T-helper 17 cell (primary cell): ENCODE data around the gene FILIP1L. TPM values are rescaled to one million over a fixed set of nuclear protein-coding genes. Genes with fewer than 3 reads are reported as not detected.

Experiments used
- ATAC-seq: fragments of 150-1000 bp; cut with Tn5 transposase; 2 replicates; pipeline ENCODE4 v1.10.0; 2021; ENCODE audit warnings: mild to moderate bottlenecking, moderate library complexity
- DNase-seq, 3 donors: peaks; one replicate each; pipeline versions ENCODE4 v3.0.0 to v3.0.0-alpha.2; 2020 to 2021
- H3K9me3 ChIP-seq: one replicate; pipeline ENCODE4 v1.7.0; 2013; ENCODE audit warnings: low read length, mild to moderate bottlenecking; ENCODE audit not compliant: control insufficient read depth, poor library complexity, severe bottlenecking
- H3K27ac Mint-ChIP-seq: one replicate; pipeline ENCODE4 v1.8.0; 2022; ENCODE audit warnings: mild to moderate bottlenecking, moderate library complexity, mixed read lengths
- H3K27me3 Mint-ChIP-seq: one replicate; pipeline ENCODE4 v1.8.0; 2022; ENCODE audit warnings: mixed read lengths
- H3K36me3 Mint-ChIP-seq: one replicate; pipeline ENCODE4 v1.8.0; 2022; ENCODE audit warnings: low read depth, mixed read lengths
- H3K4me1 Mint-ChIP-seq: one replicate; pipeline ENCODE4 v1.8.0; 2022; ENCODE audit warnings: mild to moderate bottlenecking, mixed read lengths
- H3K4me3 Mint-ChIP-seq: one replicate; pipeline ENCODE4 v1.8.0; 2022; ENCODE audit warnings: mild to moderate bottlenecking, moderate library complexity, mixed read lengths
- total RNA-seq, 4 donors: library from RNA in 2 of 4; stranded (reverse) in 2 of 4; gene quantifications; one replicate each; pipeline ENCODE4 v1.2.3 and lab custom pipeline; 2022 to 2026

Gene FILIP1L
- total RNA-seq, 2 donors from 2014 or later, result 0.82 TPM; not detected in 1

- Mint-ChIP-seq H3K27ac (peak overlapping the region; percentile 45), H3K27me3 (no peaks in the 10 kb centered on the region), H3K36me3 (peaks cover 3% of the 10 kb centered on the region), H3K4me1 (peaks cover 8% of the 10 kb centered on the region), H3K4me3 (no peak overlapping the region)
- ATAC-seq (no peak), DNase-seq (no peak)
- no peaks in the 10 kb centered on the region for H3K9me3 ChIP-seq
Observed at GRCh38 chr3:100086401-100086800, 27.9 kb downstream of the FILIP1L start.

DNA sequence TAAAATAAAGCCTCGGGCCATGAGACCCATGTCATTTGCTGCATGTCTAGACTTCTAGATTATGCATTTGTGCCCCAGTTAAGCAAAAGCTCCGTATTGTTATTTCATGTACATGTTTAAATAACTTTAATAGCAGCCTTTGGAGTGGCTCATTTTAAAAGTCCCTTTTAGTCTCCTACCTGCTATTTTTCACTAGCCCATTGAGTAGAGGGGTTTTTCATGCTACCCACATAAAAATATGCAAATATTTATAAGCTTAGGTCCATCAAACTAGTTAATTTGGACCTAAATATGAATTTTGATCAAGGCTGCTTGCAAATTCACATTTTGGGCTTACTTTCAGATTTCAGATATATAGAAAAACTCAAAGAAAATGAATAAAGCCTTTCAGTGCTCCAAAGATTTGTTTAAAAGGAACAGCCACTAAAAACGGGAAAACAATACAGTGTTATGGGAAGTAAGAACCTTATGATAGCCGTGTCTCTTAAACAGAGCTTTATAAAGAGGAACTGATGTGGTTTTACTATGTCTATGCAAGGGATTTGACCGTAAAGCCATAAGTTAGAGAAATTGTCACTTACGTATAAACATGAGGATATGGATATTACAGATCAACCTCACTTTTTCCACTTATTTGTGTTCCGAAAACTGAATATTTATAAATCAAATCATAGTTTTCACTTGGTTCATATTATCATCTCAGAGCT lies 30.0 kb downstream of the FILIP1L start:
- Mint-ChIP-seq H3K27me3 (no peaks in the 10 kb centered on the region), H3K27ac (no peak overlapping the region), H3K4me3 (no peak overlapping the region), H3K36me3 (peaks cover 3% of the 10 kb centered on the region), H3K4me1 (peaks cover 8% of the 10 kb centered on the region)
- no peaks in the 10 kb centered on the region for H3K9me3 ChIP-seq
- ATAC-seq (no peak), DNase-seq (no peak)

GRCh38 chr3:100083209-100083608 lies 31.1 kb downstream of the FILIP1L start:
- no peak overlapping the region for H3K4me3 Mint-ChIP-seq
- no peaks in the 10 kb centered on the region for H3K36me3 Mint-ChIP-seq
- no peaks in the 10 kb centered on the region for H3K27me3 Mint-ChIP-seq
- H3K27ac Mint-ChIP-seq, result no peak overlapping the region
- H3K4me1 Mint-ChIP-seq, result peaks cover 8% of the 10 kb centered on the region
- ATAC-seq (no peak), DNase-seq (no peak)
- H3K9me3 ChIP-seq, result no peaks in the 10 kb centered on the region

- Mint-ChIP-seq H3K27me3 (no peaks in the 10 kb centered on the region), H3K4me3 (no peak overlapping the region), H3K36me3 (no peaks in the 10 kb centered on the region), H3K27ac (no peak overlapping the region), H3K4me1 (peaks cover 8% of the 10 kb centered on the region)
- ATAC-seq, result no peak
- H3K9me3 ChIP-seq, result no peaks in the 10 kb centered on the region
- DNase-seq, result no peak
Observed at GRCh38 chr3:100082714-100083113, 31.6 kb downstream of the FILIP1L start.

DNA sequence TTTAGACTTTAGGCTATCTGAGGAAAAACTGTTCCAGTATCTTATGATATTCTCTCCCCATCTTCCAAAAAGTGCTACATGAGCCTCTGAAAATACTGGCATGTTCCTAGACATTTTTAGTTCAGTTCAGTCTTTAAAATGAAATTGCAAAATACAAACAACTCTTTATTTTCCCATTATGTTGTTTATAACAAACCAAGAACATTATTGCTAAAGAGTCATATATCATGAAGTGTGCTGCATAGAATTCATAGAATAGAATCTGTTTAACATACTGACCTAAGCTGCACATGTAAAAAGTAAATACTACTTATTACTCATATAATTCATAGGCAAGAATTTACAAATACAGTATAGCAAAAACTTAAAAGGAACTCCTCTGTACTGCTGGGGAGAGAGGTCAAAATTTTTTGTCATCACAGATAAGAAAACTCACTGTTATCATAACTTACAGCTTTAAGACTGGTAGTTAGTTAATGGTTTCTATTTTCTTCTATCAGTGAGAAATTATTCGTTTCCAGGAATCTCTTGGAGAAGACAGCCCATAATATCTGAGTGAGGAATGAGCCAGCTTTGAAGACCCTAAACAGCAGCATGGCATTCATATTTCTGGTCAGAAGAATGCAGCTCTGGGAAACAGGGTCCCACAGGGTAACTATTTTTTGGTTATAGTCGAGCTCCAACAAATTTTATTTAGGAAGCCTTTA lies 32.2 kb downstream of the FILIP1L start:
- no peak for ATAC-seq
- H3K27ac Mint-ChIP-seq, result no peak overlapping the region
- no peaks in the 10 kb centered on the region for H3K27me3 Mint-ChIP-seq
- no peaks in the 10 kb centered on the region for H3K9me3 ChIP-seq
- no peak for DNase-seq
- H3K4me3 Mint-ChIP-seq, result no peak overlapping the region
- H3K36me3 Mint-ChIP-seq, result no peaks in the 10 kb centered on the region
- peaks cover 6% of the 10 kb centered on the region for H3K4me1 Mint-ChIP-seq

- no peak overlapping the region for H3K27ac Mint-ChIP-seq
- no peaks in the 10 kb centered on the region for H3K27me3 Mint-ChIP-seq
- DNase-seq (no peak), ATAC-seq (no peak)
- no peaks in the 10 kb centered on the region for H3K9me3 ChIP-seq
- H3K36me3 Mint-ChIP-seq, result no peaks in the 10 kb centered on the region
- H3K4me3 Mint-ChIP-seq, result no peak overlapping the region
- H3K4me1 Mint-ChIP-seq, result no peaks in the 10 kb centered on the region
Observed at GRCh38 chr3:100081311-100081710, 33.0 kb downstream of the FILIP1L start.

GRCh38 chr3:100080573-100080972 lies 33.7 kb downstream of the FILIP1L start:
- H3K27me3 Mint-ChIP-seq, result no peaks in the 10 kb centered on the region
- H3K27ac Mint-ChIP-seq, result no peak overlapping the region
- H3K9me3 ChIP-seq, result no peaks in the 10 kb centered on the region
- ATAC-seq (no peak), DNase-seq (no peak)
- no peak overlapping the region for H3K4me3 Mint-ChIP-seq
- peaks cover 3% of the 10 kb centered on the region for H3K4me1 Mint-ChIP-seq
- H3K36me3 Mint-ChIP-seq, result no peaks in the 10 kb centered on the region

DNA sequence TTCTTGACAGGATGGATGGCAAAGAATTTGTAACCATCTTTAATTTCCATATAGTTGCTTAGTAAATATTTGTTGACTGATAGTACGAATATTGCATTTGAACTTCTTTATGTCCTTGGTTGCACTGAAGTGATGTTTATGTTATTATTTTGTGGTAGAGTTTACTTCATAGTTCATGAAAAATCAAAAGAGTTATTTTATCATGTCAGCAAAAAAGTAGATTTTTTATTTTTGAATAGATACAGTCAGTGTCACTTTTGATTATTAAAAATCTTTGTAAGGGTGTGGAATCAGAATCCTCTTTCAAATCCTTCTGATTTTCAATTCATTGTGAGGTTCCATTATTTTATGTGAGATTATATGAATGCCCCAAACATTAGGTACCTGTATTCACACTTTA lies 35.0 kb downstream of the FILIP1L start:
- Mint-ChIP-seq H3K4me3 (no peak overlapping the region), H3K27ac (no peak overlapping the region), H3K36me3 (no peaks in the 10 kb centered on the region), H3K27me3 (no peaks in the 10 kb centered on the region), H3K4me1 (peaks cover 5% of the 10 kb centered on the region)
- DNase-seq (no peak), ATAC-seq (no peak)
- H3K9me3 ChIP-seq, result no peaks in the 10 kb centered on the region

GRCh38 chr3:100076731-100077529 lies 37.4 kb downstream of the FILIP1L start:
- H3K9me3 ChIP-seq, result no peaks in the 10 kb centered on the region
- H3K27ac Mint-ChIP-seq, result no peak overlapping the region
- H3K36me3 Mint-ChIP-seq, result no peaks in the 10 kb centered on the region
- no peak overlapping the region for H3K4me3 Mint-ChIP-seq
- DNase-seq (no peak), ATAC-seq (no peak)
- peaks cover 20% of the 10 kb centered on the region for H3K4me1 Mint-ChIP-seq
- H3K27me3 Mint-ChIP-seq, result no peaks in the 10 kb centered on the region

DNA sequence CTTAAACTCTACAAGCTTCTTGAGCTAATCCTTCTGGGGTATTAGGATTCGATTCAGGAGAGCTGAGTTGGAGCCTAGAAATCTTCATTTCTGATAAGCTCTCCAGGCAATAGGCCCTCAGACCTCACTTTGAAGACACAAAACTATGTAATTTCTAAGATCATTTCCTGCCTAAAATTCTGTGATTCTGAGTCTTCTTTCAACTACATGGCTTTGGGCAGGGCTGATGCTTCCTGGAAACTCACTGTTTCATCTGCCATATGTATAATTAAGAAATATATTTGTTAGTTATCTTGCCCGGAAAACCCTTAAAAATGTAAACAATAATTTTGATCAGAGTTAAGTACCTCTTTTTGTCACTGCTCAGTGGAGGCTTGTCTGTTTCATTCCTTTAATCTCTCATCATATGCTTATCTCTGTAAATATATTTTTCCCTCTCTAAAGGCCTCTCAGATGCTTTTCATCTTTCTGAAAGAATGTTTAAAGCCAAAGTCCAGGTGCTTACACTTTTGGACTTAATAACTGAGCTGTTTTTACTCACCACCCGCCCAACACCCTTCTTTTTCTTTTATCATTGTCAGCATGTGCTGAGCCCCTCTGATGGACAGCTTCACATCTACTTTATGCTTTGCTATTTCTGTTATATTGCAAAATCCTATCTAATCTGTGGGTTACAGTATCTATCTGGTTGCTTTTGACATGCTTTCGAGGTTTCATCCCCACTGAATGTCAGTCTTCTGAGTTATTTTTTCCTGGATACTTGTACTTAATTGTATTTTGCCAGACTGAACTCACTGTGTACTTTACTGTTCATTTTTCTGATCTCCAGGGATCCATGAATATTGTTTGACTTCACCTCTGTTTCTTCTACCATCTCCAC lies 38.2 kb downstream of the FILIP1L start:
- DNase-seq (no peak), ATAC-seq (no peak)
- Mint-ChIP-seq H3K4me3 (no peak overlapping the region), H3K4me1 (peaks cover 24% of the 10 kb centered on the region), H3K36me3 (no peaks in the 10 kb centered on the region), H3K27me3 (no peaks in the 10 kb centered on the region), H3K27ac (no peak overlapping the region)
- no peaks in the 10 kb centered on the region for H3K9me3 ChIP-seq

DNA sequence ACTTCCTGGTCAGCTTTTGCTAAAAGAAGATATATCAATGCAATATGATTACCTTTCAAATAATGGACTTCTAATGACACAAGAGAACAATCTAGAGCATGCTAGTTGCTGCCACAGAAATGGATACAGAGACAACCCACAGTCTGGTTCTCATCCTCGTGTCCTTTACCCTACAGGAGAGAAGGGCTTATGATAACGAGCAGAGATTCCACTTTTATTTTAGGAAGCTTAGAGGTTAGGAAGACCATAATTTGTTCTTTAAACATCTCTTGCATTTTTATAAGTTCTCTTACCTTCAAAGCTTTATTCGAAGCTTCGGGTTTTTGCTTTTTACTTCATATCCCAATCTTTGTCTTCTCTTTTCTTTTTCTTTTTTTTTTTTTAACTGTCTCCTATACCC lies 39.1 kb downstream of the FILIP1L start:
- H3K27ac Mint-ChIP-seq, result no peak overlapping the region
- H3K27me3 Mint-ChIP-seq, result no peaks in the 10 kb centered on the region
- no peaks in the 10 kb centered on the region for H3K36me3 Mint-ChIP-seq
- ATAC-seq (no peak), DNase-seq (no peak)
- H3K4me1 Mint-ChIP-seq, result peaks cover 24% of the 10 kb centered on the region
- no peak overlapping the region for H3K4me3 Mint-ChIP-seq
- H3K9me3 ChIP-seq, result no peaks in the 10 kb centered on the region

GRCh38 chr3:100073714-100074307 lies 40.5 kb downstream of the FILIP1L start:
- peak overlapping the region; percentile 29 for H3K27ac Mint-ChIP-seq
- peaks cover 29% of the 10 kb centered on the region for H3K4me1 Mint-ChIP-seq
- H3K27me3 Mint-ChIP-seq, result no peaks in the 10 kb centered on the region

More at GRCh38 chr3:100073714-100074307, 40.5 kb downstream of the FILIP1L start:
- peak overlapping the region; percentile 74 for H3K4me3 Mint-ChIP-seq
- DNase-seq (no peak), ATAC-seq (no peak)
- H3K36me3 Mint-ChIP-seq, result no peaks in the 10 kb centered on the region
- H3K9me3 ChIP-seq, result no peaks in the 10 kb centered on the region
